PC-9 (cell line): Measurements from ENCODE around the gene EMD. TPM values are rescaled to one million over a fixed set of nuclear protein-coding genes. Genes with fewer than 3 reads are reported as not detected.
A peak's percentile ranks its signal among the peaks of the same experiment; 100 is the strongest.

Experiments
- BruUV-seq: library from RNA; stranded (reverse); fragments of 400-500 nt; replicated peaks from 2 replicates; lab custom pipeline; 2021; lab: Mats Ljungman, UMichigan
- CTCF ChIA-PET: fragments of 300-600 bp; sonication (Branson Sonifier 250); formaldehyde crosslinking; loops from one replicate; lab custom pipeline; 2022; ENCODE audit warnings: antibody characterized with exemption; lab: Charles Lee
- POLR2A ChIA-PET: fragments of 300-600 bp; sonication (Branson Sonifier 250); formaldehyde crosslinking; loops from one replicate; lab custom pipeline; 2022; ENCODE audit warnings: antibody characterized with exemption; ENCODE audit not compliant: unreplicated experiment; lab: Charles Lee
- DNase-seq, 2 experiments: peaks; one replicate each; pipeline versions ENCODE4 v3.0.0 to v3.0.0-alpha.2; 2015 to 2022; ENCODE audit warnings: mixed read lengths in 1 of 2
- H2AFZ ChIP-seq: fragments of 200-600 bp; sonication (generic); 2 replicates; pipeline ENCODE4 v1.8.1; 2017; ENCODE audit warnings: antibody characterized with exemption
- H3F3A ChIP-seq: fragments of 200-600 bp; sonication (generic); 2 replicates; pipeline ENCODE4 v1.8.1; 2017; ENCODE audit warnings: antibody characterized with exemption, mild to moderate bottlenecking, low read depth; ENCODE audit not compliant: insufficient read depth
- H3K27ac ChIP-seq: fragments of 200-600 bp; sonication (generic); 2 replicates; pipeline ENCODE4 v1.6.1; 2016; ENCODE audit warnings: mixed run types
- H3K27me3 ChIP-seq: fragments of 200-600 bp; sonication (generic); 2 replicates; pipeline ENCODE4 v1.6.1; 2016; ENCODE audit warnings: low read depth, mixed run types; ENCODE audit not compliant: insufficient read depth
- H3K36me3 ChIP-seq: fragments of 200-600 bp; sonication (generic); 2 replicates; pipeline ENCODE4 v1.6.1; 2016; ENCODE audit warnings: low read depth, mixed run types
- H3K4me1 ChIP-seq: fragments of 200-600 bp; sonication (generic); replicated peaks from 2 replicates; pipeline ENCODE4 v1.6.1; 2016; ENCODE audit warnings: mixed run types; ENCODE audit not compliant: insufficient read depth
- H3K4me2 ChIP-seq: fragments of 200-600 bp; sonication (generic); 2 replicates; pipeline ENCODE4 v1.6.1; 2017; ENCODE audit warnings: mixed run types
- H3K4me3 ChIP-seq: fragments of 200-600 bp; sonication (generic); 2 replicates; pipeline ENCODE4 v1.6.1; 2016; ENCODE audit warnings: mixed run types
- H3K79me2 ChIP-seq: fragments of 200-600 bp; sonication (generic); 2 replicates; pipeline ENCODE4 v1.6.1; 2017; ENCODE audit warnings: low read depth, mixed run types
- H3K9me2 ChIP-seq: fragments of 200-600 bp; sonication (generic); 2 replicates; pipeline ENCODE4 v1.8.1; 2017; ENCODE audit warnings: mild to moderate bottlenecking; ENCODE audit not compliant: insufficient read depth
- H3K9me3 ChIP-seq: fragments of 200-600 bp; sonication (generic); 2 replicates; pipeline ENCODE4 v1.8.1; 2016; ENCODE audit warnings: low read depth; ENCODE audit not compliant: insufficient read depth
- H4K20me1 ChIP-seq: fragments of 200-600 bp; sonication (generic); 2 replicates; pipeline ENCODE4 v1.8.1; 2017; ENCODE audit not compliant: insufficient read depth
- CTCF ChIP-seq: fragments of 200-600 bp; sonication (generic); conservative IDR thresholded peaks from 2 replicates; pipeline ENCODE4 v1.6.1; 2017; ENCODE audit warnings: mixed run types, antibody characterized with exemption, mild to moderate bottlenecking, moderate library complexity
- EZH2 ChIP-seq: fragments of 200-600 bp; sonication (generic); IDR thresholded peaks from 2 replicates; pipeline ENCODE4 v1.8.0; 2017; ENCODE audit warnings: antibody characterized with exemption, low read depth
- intact Hi-C: fragments of 100-400 bp; cut with micrococcal nuclease; formaldehyde crosslinking; loops from one replicate; pipeline ENCODE4 v1.10.0; 2022; ENCODE audit not compliant: unreplicated experiment
- total RNA-seq: library from RNA; stranded (reverse); gene quantifications from 2 replicates; pipeline ENCODE4 v1.2.3, GENCODE V29; 2021

Gene EMD
- total RNA-seq, 1 experiment from 2014 or later: 164 TPM

GRCh38 chrX:154426916-154427770 lies 48.0 kb downstream of the EMD start:
- Histone ChIP-seq H3K9me3 (no peaks in the 10 kb centered on the region), H4K20me1 (no peaks in the 10 kb centered on the region), H2AFZ (no peak overlapping the region), H3K36me3 (no peaks in the 10 kb centered on the region), H3K79me2 (peaks cover 19% of the 10 kb centered on the region), H3K4me2 (peak overlapping the region; percentile 95; the same call in 1 of the 2 replicates), H3K4me3 (peak overlapping the region; percentile 67; the same call in 1 of the 2 replicates), H3K27ac (no peak overlapping the region), H3K9me2 (no peaks in the 10 kb centered on the region), H3K27me3 (no peaks in the 10 kb centered on the region), H3F3A (no peaks in the 10 kb centered on the region), H3K4me1 (peaks cover 6% of the 10 kb centered on the region)
- POLR2A ChIA-PET: interaction anchor here (0.5 to 0.6 kb wide), 2 partner anchors 45 to 286 kb away, joined by 3 to 13 read pairs; no protein-coding TSS in a partner anchor
- DNase-seq: no peak
- BruUV-seq: no TSS peak
- CTCF ChIA-PET: interaction anchor here (0.6 kb wide), 1 partner anchor 55 kb away, joined by 3 read pairs; no protein-coding TSS in a partner anchor
- intact Hi-C loops: no loop called here
- TF ChIP-seq CTCF: no peak
- TF ChIP-seq EZH2: no peak

GRCh38 chrX:154428176-154429171 lies 49.4 kb downstream of the EMD start, which contains the start of gene ATP6AP1:
Gene ATP6AP1 (plus strand): TSS chrX:154428677. CDS start chrX:154428693, 16 bp downstream.
- TF ChIP-seq EZH2: no peak
- TF ChIP-seq CTCF: no peak
- Histone ChIP-seq H3K27me3 (no peaks in the 10 kb centered on the region), H3K9me2 (no peaks in the 10 kb centered on the region), H3K4me1 (peaks cover 6% of the 10 kb centered on the region), H3F3A (no peaks in the 10 kb centered on the region), H3K79me2 (peaks cover 19% of the 10 kb centered on the region), H3K4me2 (peak within 1 kb of the TSS; percentile 95), H2AFZ (peak within 1 kb of the TSS; percentile 78), H3K36me3 (no peaks in the 10 kb centered on the region), H3K4me3 (peak within 1 kb of the TSS; percentile 67), H3K9me3 (no peaks in the 10 kb centered on the region), H4K20me1 (no peaks in the 10 kb centered on the region), H3K27ac (no peak within 1 kb of the TSS)
- intact Hi-C loops: no loop called here
- ChIA-PET CTCF (interaction anchor here (0.5 kb wide), 1 partner anchor 52 kb away, joined by 4 read pairs; no protein-coding TSS in a partner anchor), POLR2A (interaction anchor here (0.6 kb wide), 1 partner anchor 17 kb away, joined by 3 read pairs; no protein-coding TSS in a partner anchor)
- BruUV-seq: no TSS peak
- DNase-seq: peak; percentile 83 to 97

GRCh38 chrX:154429711-154430110 lies 50.6 kb downstream of the EMD start:
- Histone ChIP-seq H3K4me1 (peaks cover 6% of the 10 kb centered on the region), H2AFZ (no peak overlapping the region), H3K9me2 (no peaks in the 10 kb centered on the region), H3K9me3 (no peaks in the 10 kb centered on the region), H3K79me2 (peaks cover 19% of the 10 kb centered on the region), H3K36me3 (no peaks in the 10 kb centered on the region), H3K27ac (no peak overlapping the region), H3K27me3 (no peaks in the 10 kb centered on the region), H3F3A (no peaks in the 10 kb centered on the region), H4K20me1 (no peaks in the 10 kb centered on the region), H3K4me2 (peak overlapping the region; percentile 95), H3K4me3 (peak overlapping the region; percentile 67; the same call in 1 of the 2 replicates)
- TSS peak; percentile 70 for BruUV-seq
- DNase-seq: no peak
- TF ChIP-seq EZH2: no peak
- TF ChIP-seq CTCF: no peak
- intact Hi-C loops: no loop called here
- ChIA-PET CTCF (no interaction called here), POLR2A (interaction anchor here (0.6 kb wide), 1 partner anchor 47 kb away, joined by 4 read pairs; no protein-coding TSS in a partner anchor)
